Liver (tissue), 9 donors: ENCODE measurements around the gene PBX4. TPM values are rescaled to one million over a fixed set of nuclear protein-coding genes. Genes with fewer than 3 reads are reported as not detected.

ENCODE experiments used
- DNase-seq: peaks from one replicate; pipeline ENCODE4 v3.0.0-alpha.2; 2017; ENCODE audit warnings: low spot score
- H3K27ac ChIP-seq, 2 donors: one replicate each; pipeline ENCODE4 v1.7.0; 2013; ENCODE audit warnings: inconsistent platforms in 2 of 2, low read length in 2 of 2, control low read depth in 1 of 2, low read depth in 1 of 2, mild to moderate bottlenecking in 1 of 2
- H3K27me3 ChIP-seq, 4 donors: one replicate each; pipeline versions ENCODE4 v1.6.1 to v1.7.0; 2013; ENCODE audit warnings: low read length in 3 of 4, inconsistent platforms in 1 of 4, mild to moderate bottlenecking in 1 of 4, moderate library complexity in 1 of 4; ENCODE audit not compliant: control insufficient read depth in 4 of 4, insufficient read depth in 4 of 4
- H3K36me3 ChIP-seq, 4 donors: one replicate each; pipeline versions ENCODE4 v1.6.1 to v1.7.0; 2013; ENCODE audit warnings: low read length in 3 of 4, mild to moderate bottlenecking in 3 of 4, low read depth in 1 of 4, moderate library complexity in 1 of 4; ENCODE audit not compliant: control insufficient read depth in 4 of 4, insufficient read depth in 3 of 4
- H3K4me1 ChIP-seq, 4 donors: one replicate each; pipeline versions ENCODE4 v1.6.1 to v1.7.0; 2013; ENCODE audit warnings: low read length in 3 of 4, mild to moderate bottlenecking in 3 of 4, moderate library complexity in 1 of 4; ENCODE audit not compliant: control insufficient read depth in 4 of 4, insufficient read depth in 4 of 4
- H3K4me3 ChIP-seq, 3 donors: one replicate each; pipeline versions ENCODE4 v1.6.1 to v1.7.0; 2013; ENCODE audit warnings: low read length in 3 of 3, control low read depth in 1 of 3, low read depth in 1 of 3, mild to moderate bottlenecking in 1 of 3
- H3K9ac ChIP-seq, 2 donors: one replicate each; pipeline ENCODE4 v1.7.0; 2013; ENCODE audit warnings: low read length in 2 of 2, mild to moderate bottlenecking in 2 of 2, moderate library complexity in 2 of 2, control low read depth in 1 of 2, low read depth in 1 of 2
- H3K9me3 ChIP-seq, 4 donors: one replicate each; pipeline versions ENCODE4 v1.6.1 to v1.7.0; 2013; ENCODE audit warnings: low read length in 3 of 4; ENCODE audit not compliant: control insufficient read depth in 4 of 4
- ATF3 ChIP-seq: IDR thresholded peaks from 2 replicates; pipeline ENCODE4 v1.6.1; 2016; ENCODE audit warnings: antibody characterized with exemption
- CTCF ChIP-seq: fragments of 150-350 bp; IDR thresholded peaks from 2 replicates; pipeline ENCODE4 v1.5.1; 2017; ENCODE audit warnings: improper control_type of control experiment, low read depth, low read length; ENCODE audit not compliant: missing input control
- EGR1 ChIP-seq, 2 donors: IDR thresholded peaks; 2 replicates each; pipeline ENCODE4 v1.6.1; 2016 to 2018; ENCODE audit warnings: antibody characterized with exemption in 2 of 2, low read depth in 2 of 2
- FOXA1 ChIP-seq: IDR thresholded peaks from 2 replicates; pipeline ENCODE4 v1.6.1; 2016; ENCODE audit warnings: antibody characterized with exemption
- FOXA2 ChIP-seq: IDR thresholded peaks from 2 replicates; pipeline ENCODE4 v1.6.1; 2016; ENCODE audit warnings: antibody characterized with exemption
- GABPA ChIP-seq, 2 donors: IDR thresholded peaks in 1 of 2; conservative IDR thresholded peaks in 1 of 2; 2 replicates each; pipeline ENCODE4 v1.6.1; 2016; ENCODE audit warnings: antibody characterized with exemption in 2 of 2, mild to moderate bottlenecking in 1 of 2, moderate library complexity in 1 of 2
- HNF4A ChIP-seq, 2 donors: conservative IDR thresholded peaks; 2 replicates each; pipeline ENCODE4 v1.6.1; 2016; ENCODE audit warnings: antibody characterized with exemption in 2 of 2, mild to moderate bottlenecking in 2 of 2
- HNF4G ChIP-seq: IDR thresholded peaks from 2 replicates; pipeline ENCODE4 v1.6.1; 2016; ENCODE audit warnings: antibody characterized with exemption
- JUND ChIP-seq, 2 donors: IDR thresholded peaks; 2 replicates each; pipeline ENCODE4 v1.6.1; 2016; ENCODE audit warnings: antibody characterized with exemption in 2 of 2
- MAX ChIP-seq: IDR thresholded peaks from 2 replicates; pipeline ENCODE4 v1.6.1; 2016; ENCODE audit warnings: antibody characterized with exemption
- NR2F2 ChIP-seq: IDR thresholded peaks from 2 replicates; pipeline ENCODE4 v1.6.1; 2016; ENCODE audit warnings: antibody characterized with exemption
- RAD21 ChIP-seq, 2 donors: IDR thresholded peaks; 2 replicates each; pipeline ENCODE4 v1.6.1; 2016; ENCODE audit warnings: antibody characterized with exemption in 2 of 2, mild to moderate bottlenecking in 2 of 2
- REST ChIP-seq: IDR thresholded peaks from 2 replicates; pipeline ENCODE4 v1.6.1; 2016; ENCODE audit warnings: antibody characterized with exemption, mild to moderate bottlenecking
- RXRA ChIP-seq, 2 donors: IDR thresholded peaks; 2 replicates each; pipeline ENCODE4 v1.6.1; 2017 to 2018; ENCODE audit warnings: antibody characterized with exemption in 2 of 2, mild to moderate bottlenecking in 1 of 2
- SP1 ChIP-seq: IDR thresholded peaks from 2 replicates; pipeline ENCODE4 v1.6.1; 2018; ENCODE audit warnings: antibody characterized with exemption, mild to moderate bottlenecking
- TAF1 ChIP-seq: conservative IDR thresholded peaks from 2 replicates; pipeline ENCODE4 v1.6.1; 2016; ENCODE audit warnings: antibody characterized with exemption, mild to moderate bottlenecking
- YY1 ChIP-seq: IDR thresholded peaks from 2 replicates; pipeline ENCODE4 v1.6.1; 2016; ENCODE audit warnings: antibody characterized with exemption, mild to moderate bottlenecking
- WGBS: extraction: QIAGEN DNeasy Blood & Tissue Kit; methylation state at CpG from one replicate; pipeline ENCODE4 v1.1.7; 2013; 5-methylcytosine and 5-hydroxymethylcytosine counted together
- polyA plus RNA-seq, 2 donors: library from polyadenylated mRNA; stranded (reverse) in 1 of 2; unstranded in 1 of 2; fragments of 200-250 nt in 1 of 2; fragments of >200 nt in 1 of 2; fragmentation: Nextera tagmentation in 1 of 2; extraction: Ambion mirVana in 1 of 2; gene quantifications; one replicate each; pipeline versions ENCODE4 v1.2.1 to v1.2.3, GENCODE V29; 2013 to 2015
- total RNA-seq, 2 donors: library from RNA; depleted of rRNA; stranded (reverse); fragments of >200 nt; gene quantifications; one replicate each; pipeline ENCODE4 v1.2.3, GENCODE V29; 2014
- TF ChIP-seq, protein P1 (sequence below): IDR thresholded peaks from 2 replicates; pipeline ENCODE4 v1.6.1; 2016; ENCODE audit warnings: antibody characterized with exemption
- donor health status: healthy.
- donor health status: healthy.
- donor health status: healthy.
- donor health status: healthy.
- donor health status: healthy.

Gene PBX4
- total and polyA plus RNA-seq, 4 donors = 0.19 to 0.59 (median 0.21) TPM; not detected in 1

DNA sequence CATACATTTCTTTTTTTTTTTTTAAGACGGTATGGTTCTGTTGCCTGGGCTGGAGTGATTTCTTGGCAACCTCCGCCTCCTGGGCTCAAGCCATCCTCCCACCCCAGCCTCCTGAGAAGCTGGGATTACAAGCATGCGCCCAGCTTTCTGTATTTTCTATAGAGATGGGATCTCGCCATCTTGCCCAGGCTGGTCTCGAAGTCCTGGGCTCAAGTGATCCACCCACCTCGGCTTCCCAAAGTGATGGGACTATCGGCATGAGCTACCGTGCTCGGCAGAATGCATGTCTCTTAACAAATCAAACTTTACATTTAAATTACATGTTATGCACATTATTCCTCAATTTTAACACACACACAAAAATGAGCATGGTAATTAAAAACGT lies 101.3 kb downstream of the PBX4 start:
- no peak for TF ChIP-seq RAD21 (IDR thresholded peaks at IDR 0.05)
- TF ChIP-seq YY1 = no peak
- TF ChIP-seq HNF4A (conservative IDR thresholded peaks at IDR 0.05) = no peak
- TF ChIP-seq ATF3 = no peak
- TF ChIP-seq SP1 = no peak
- no peak for TF ChIP-seq RXRA (IDR thresholded peaks at IDR 0.05)
- TF ChIP-seq FOXA1 = no peak
- TF ChIP-seq CTCF = no peak
- TF ChIP-seq GABPA (IDR thresholded peaks at IDR 0.05 in 1 of 2, conservative IDR thresholded peaks at IDR 0.05 in 1 of 2) = no peak
- no peaks in the 10 kb centered on the region for H3K27me3 ChIP-seq
- WGBS = 96% methylated on average over 10 of the region's 10 CpGs
- peaks cover 0 to 4% (median 0%) of the 10 kb centered on the region in 4 donors for H3K36me3 ChIP-seq
- H3K9me3 ChIP-seq = no peaks in the 10 kb centered on the region
- peaks cover 6 to 17% (median 11%) of the 10 kb centered on the region in 4 donors for H3K4me1 ChIP-seq
- no peak for DNase-seq
- no peak overlapping the region for H3K9ac ChIP-seq
- H3K4me3 ChIP-seq = no peak overlapping the region
- H3K27ac ChIP-seq = no peak overlapping the region

GRCh38 chr19:19515642-19516519 lies 102.6 kb downstream of the PBX4 start, which contains the start of gene NDUFA13:
NDUFA13 (plus strand) TSS chr19:19516225; CDS start chr19:19516239, 14 bp downstream.
- peaks cover 6 to 17% (median 11%) of the 10 kb centered on the region in 4 donors for H3K4me1 ChIP-seq
- peak within 1 kb of the TSS; percentile 81 to 84 for H3K27ac ChIP-seq
- H3K9me3 ChIP-seq = no peaks in the 10 kb centered on the region
- H3K27me3 ChIP-seq = no peaks in the 10 kb centered on the region
- DNase-seq = peak; percentile 99
- H3K36me3 ChIP-seq = peaks cover 0 to 3% (median 0%) of the 10 kb centered on the region in 4 donors
- TF ChIP-seq FOXA1 (no peak), MAX (peak; percentile 55), RXRA (IDR thresholded peaks at IDR 0.05) (peak in 1 of 2 donors; percentile 12), ATF3 (no peak), EGR1 (IDR thresholded peaks at IDR 0.05; ENCODE audit: low read depth in 2 of 2) (peak; percentile 26 to 52), FOXA2 (no peak), SP1 (no peak), CTCF (peak; percentile 7), YY1 (peak; percentile 100), REST (peak; percentile 43), HNF4G (no peak), TAF1 (peak; percentile 80), RAD21 (IDR thresholded peaks at IDR 0.05) (no peak), HNF4A (conservative IDR thresholded peaks at IDR 0.05) (no peak), NR2F2 (peak; percentile 45), JUND (IDR thresholded peaks at IDR 0.05) (no peak), GABPA (IDR thresholded peaks at IDR 0.05 in 1 of 2, conservative IDR thresholded peaks at IDR 0.05 in 1 of 2) (peak; percentile 94 to 96)
- TF ChIP-seq, protein P1, sequence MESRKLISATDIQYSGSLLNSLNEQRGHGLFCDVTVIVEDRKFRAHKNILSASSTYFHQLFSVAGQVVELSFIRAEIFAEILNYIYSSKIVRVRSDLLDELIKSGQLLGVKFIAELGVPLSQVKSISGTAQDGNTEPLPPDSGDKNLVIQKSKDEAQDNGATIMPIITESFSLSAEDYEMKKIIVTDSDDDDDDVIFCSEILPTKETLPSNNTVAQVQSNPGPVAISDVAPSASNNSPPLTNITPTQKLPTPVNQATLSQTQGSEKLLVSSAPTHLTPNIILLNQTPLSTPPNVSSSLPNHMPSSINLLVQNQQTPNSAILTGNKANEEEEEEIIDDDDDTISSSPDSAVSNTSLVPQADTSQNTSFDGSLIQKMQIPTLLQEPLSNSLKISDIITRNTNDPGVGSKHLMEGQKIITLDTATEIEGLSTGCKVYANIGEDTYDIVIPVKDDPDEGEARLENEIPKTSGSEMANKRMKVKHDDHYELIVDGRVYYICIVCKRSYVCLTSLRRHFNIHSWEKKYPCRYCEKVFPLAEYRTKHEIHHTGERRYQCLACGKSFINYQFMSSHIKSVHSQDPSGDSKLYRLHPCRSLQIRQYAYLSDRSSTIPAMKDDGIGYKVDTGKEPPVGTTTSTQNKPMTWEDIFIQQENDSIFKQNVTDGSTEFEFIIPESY = peak; percentile 33
- H3K4me3 ChIP-seq = peak within 1 kb of the TSS; percentile 56 to 98 (median 92)
- H3K9ac ChIP-seq = peak within 1 kb of the TSS; percentile 78 to 91
- WGBS = 6% methylated on average over 61 of the region's 61 CpGs
